ENCODE measurements around the gene KCNK5. TPM values are rescaled to one million over a fixed set of nuclear protein-coding genes. Genes with fewer than 3 reads are reported as not detected.

Gene KCNK5
- total and polyA plus RNA-seq, 9 of the 15 experiments (the other 6 are each of a cell fraction or from before 2014, with no cell fraction given) = 1.5 to 45.8 (median 25.8) TPM

DNA sequence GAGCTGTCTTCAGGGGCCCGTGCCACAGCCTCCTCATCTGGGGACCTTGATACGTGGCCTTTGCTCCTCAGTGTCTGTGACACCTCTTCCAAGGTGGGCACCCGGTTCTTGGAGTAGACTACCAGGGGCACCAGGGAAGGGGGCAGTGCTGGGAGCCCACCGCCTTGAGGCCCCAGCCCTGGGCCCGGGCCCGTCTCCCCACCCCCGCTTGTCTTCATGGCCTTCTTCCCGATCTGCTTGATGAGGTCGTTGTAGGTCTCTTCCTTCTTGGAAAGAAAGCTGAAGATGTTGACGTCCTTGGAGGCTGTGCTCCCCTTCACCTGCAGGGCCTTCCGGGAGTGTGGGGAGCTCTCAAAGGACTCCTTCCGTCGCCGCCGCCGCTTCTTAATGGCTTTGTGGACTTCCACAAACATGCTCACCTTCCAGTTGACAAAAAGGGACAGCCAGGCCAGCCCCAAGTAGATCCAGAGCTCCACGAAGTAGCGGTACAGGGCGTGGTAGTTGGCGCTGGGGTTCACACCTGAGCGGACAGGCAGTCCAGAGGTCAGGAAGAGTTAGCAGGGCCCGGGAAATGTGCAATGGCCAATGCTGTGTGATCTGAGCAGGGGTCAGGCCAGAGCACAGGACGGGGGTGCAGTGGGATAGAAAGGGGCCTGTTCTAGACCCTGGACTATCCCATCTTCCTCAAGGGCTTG lies 37.9 kb downstream of the KCNK5 start:
- FAIRE-seq = no peak
- Histone ChIP-seq H3K36me3 (ENCODE audit: control insufficient read depth, insufficient read depth, low read length) (peaks cover 94% of the 10 kb centered on the region), H2AFZ (ENCODE audit: low read depth, low read length) (no peak overlapping the region), H3K27me3 (ENCODE audit: control insufficient read depth in 2 of 2, insufficient read depth in 2 of 2, low read length in 2 of 2) (no peaks in the 10 kb centered on the region), H3K27ac (ENCODE audit: extremely low read depth, low read depth, low read length) (no peak overlapping the region), H3K4me1 (replicated peaks in 1 of 2; ENCODE audit: control insufficient read depth in 2 of 2, insufficient read depth in 2 of 2, low read length in 2 of 2) (peaks cover 50 to 56% of the 10 kb centered on the region in 2 experiments), H3K79me2 (ENCODE audit: control insufficient read depth, insufficient read depth, low read length) (peaks cover 62% of the 10 kb centered on the region), H4K20me1 (replicated peaks; ENCODE audit: control insufficient read depth, insufficient read depth, low read length) (peaks cover 56% of the 10 kb centered on the region), H3K9me1 (ENCODE audit: control insufficient read depth, insufficient read depth, low read length) (peaks cover 35% of the 10 kb centered on the region), H3K4me3 (no peak overlapping the region), H3K4me2 (ENCODE audit: insufficient read depth, low read length) (no peak overlapping the region), H3K9ac (ENCODE audit: insufficient read depth in 1 of 2, low read depth in 2 of 2, low read length in 2 of 2) (no peak overlapping the region), H3K9me3 (replicated peaks; ENCODE audit: control insufficient read depth, insufficient read depth, low read depth, low read length) (no peaks in the 10 kb centered on the region)
- intact Hi-C loops (cut with micrococcal nuclease) = no loop called here
- ChIA-PET POLR2A (interaction anchor here (0.5 to 0.7 kb wide), 4 partner anchors 9 to 1695 kb away, joined by 3 read pairs; no protein-coding TSS in a partner anchor), CTCF (ENCODE audit: low intra/inter-chr PET ratio) (no interaction called here)
- no TSS peak for BruUV-seq (replicated peaks)
- DNase-seq (ENCODE audit: extremely low read depth in 1 of 4, low spot score in 3 of 4) = no peak
- in situ Hi-C loops (cut with MboI) = no loop called here
- whole genome bisulfite sequencing (ENCODE audit: insufficient coverage, low coverage, missing lambda C conversion rate) = 90% methylated on average over 21 of the region's 23 CpGs
- TF ChIP-seq NCOR1 (IDR thresholded peaks at IDR 0.05) = no peak
- TF ChIP-seq, protein P1, sequence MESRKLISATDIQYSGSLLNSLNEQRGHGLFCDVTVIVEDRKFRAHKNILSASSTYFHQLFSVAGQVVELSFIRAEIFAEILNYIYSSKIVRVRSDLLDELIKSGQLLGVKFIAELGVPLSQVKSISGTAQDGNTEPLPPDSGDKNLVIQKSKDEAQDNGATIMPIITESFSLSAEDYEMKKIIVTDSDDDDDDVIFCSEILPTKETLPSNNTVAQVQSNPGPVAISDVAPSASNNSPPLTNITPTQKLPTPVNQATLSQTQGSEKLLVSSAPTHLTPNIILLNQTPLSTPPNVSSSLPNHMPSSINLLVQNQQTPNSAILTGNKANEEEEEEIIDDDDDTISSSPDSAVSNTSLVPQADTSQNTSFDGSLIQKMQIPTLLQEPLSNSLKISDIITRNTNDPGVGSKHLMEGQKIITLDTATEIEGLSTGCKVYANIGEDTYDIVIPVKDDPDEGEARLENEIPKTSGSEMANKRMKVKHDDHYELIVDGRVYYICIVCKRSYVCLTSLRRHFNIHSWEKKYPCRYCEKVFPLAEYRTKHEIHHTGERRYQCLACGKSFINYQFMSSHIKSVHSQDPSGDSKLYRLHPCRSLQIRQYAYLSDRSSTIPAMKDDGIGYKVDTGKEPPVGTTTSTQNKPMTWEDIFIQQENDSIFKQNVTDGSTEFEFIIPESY (CRISPR knock-in tag; IDR thresholded peaks at IDR 0.05) = peak; percentile 44; the same call in 1 of the 2 replicates
- TF ChIP-seq JUND (IDR thresholded peaks at IDR 0.05; ENCODE audit: borderline replicate concordance, low read depth, low read length) = no peak
- TF ChIP-seq JUND (tag; IDR thresholded peaks at IDR 0.05; ENCODE audit: borderline replicate concordance, low read depth, low read length) = no peak
- no peak for TF ChIP-seq SP1 (CRISPR knock-in tag; IDR thresholded peaks at IDR 0.05)
- no peak for ATAC-seq
